Left ventricle myocardium superior (tissue), 1 donor: ENCODE data around the gene GRAMD2A. TPM values are rescaled to one million over a fixed set of nuclear protein-coding genes. Genes with fewer than 3 reads are reported as not detected.

Source experiments
- ATAC-seq: fragments of 200-7000 bp; cut with Tn5 transposase; one replicate; pipeline ENCODE4 v1.9.1; 2020; ENCODE audit warnings: mild to moderate bottlenecking, moderate library complexity
- DNase-seq: peaks from one replicate; pipeline ENCODE4 v3.0.0-alpha.2; 2020
- intact Hi-C: fragments of 100-400 bp; cut with micrococcal nuclease; formaldehyde crosslinking; loops from one replicate; pipeline ENCODE4 v1.11.0; 2022
- long read RNA-seq: library from polyadenylated mRNA; unstranded; transcript quantifications from one replicate; pipeline ENCODE4 v2.0.0, GENCODE V29; 2021
- total RNA-seq: library from RNA; stranded (reverse); fragmentation: NEBNext Ultra II Directional; extraction: Animal tissue kit (Norgen Biotek cat#: 25700); gene quantifications from one replicate; pipeline ENCODE4 v1.2.1, GENCODE V29; 2021
- donor health status: DM: no; HTN: yes; CAD: no; lungs with severe emphysema.

The GRAMD2A gene
- total RNA-seq: not detected
- long read RNA-seq: 0 reads

- DNase-seq: peak; percentile 53
- intact Hi-C loops: no loop called here
- peak; percentile 42 for ATAC-seq
Measured at GRCh38 chr15:72197460-72198355, at the start of gene GRAMD2A. Gene GRAMD2A, minus strand, starts transcription at chr15:72197787.

DNA sequence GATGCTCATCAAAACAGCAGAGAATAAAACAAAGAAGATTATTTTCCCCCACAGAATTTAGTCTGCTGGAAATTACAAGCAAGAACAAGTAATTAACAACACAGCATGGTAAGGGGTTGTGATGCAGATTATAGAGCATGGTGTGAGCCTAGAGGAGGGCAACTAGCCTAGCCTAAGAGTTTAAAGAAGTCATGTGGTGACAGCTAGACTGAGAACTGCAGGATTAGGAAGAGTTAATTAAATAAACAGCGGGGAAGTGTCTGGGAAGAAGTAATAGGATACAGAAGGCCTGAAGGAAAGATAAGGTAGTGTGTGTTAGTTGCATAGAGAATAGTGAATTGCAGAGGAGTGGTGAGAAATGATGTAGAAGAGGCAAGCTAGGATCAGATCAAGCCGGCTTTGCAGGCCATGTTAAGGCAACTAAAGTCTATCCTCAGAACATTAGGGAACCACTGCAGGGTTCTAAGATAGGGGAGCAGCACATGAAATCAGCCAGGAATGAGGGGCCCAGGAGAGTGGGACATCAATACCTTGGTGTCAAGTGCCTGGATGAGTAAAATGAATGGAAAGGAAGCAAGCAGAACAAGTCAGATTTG is 45.3 kb upstream of the GRAMD2A start:
- ATAC-seq: no peak

DNA sequence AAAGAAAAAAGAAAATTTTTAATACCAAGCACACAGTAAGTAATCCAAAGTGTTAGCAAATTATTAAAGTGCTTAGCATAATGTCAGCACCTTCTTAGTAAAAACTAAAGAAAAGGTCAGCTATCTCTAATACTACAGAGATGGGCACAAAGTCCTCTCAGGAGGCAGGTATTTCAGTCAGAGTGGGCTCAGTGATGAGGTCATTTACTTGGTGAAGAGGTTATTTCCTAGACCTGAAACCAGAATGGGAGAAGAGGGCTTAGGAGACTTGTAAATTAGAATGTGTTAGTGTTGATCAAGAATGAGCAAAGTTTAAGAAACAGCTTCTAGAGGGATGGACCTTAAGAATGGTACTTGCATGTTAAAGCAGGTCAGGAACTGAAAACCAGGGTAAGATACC is 42.1 kb upstream of the GRAMD2A start:
- intact Hi-C loops: no loop called here
- ATAC-seq (no peak), DNase-seq (no peak)

More for the DNA sequence above, 45.3 kb upstream of the GRAMD2A start:
- no peak for DNase-seq
- intact Hi-C loops: no loop called here

DNA sequence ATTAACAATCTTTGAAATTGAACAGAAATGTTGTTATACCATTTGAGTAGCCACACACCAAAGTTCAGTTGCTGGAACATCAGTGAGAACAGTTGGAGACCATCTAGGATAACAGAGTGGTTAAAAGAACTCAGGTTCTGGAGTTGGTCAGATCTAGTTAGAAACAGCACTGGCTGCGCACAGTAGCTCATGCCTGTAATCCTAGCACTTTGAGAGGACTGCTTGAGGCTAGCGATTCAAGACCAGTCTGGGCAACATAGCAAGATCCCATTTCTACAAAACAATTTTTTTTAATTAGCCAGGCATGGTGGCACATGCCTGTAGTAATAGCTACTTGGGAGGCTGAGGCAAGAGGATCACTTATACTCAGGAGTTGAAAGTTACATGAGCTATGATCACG is 41.0 kb upstream of the GRAMD2A start:
- intact Hi-C loops: no loop called here
- DNase-seq: no peak
- ATAC-seq: no peak

DNA sequence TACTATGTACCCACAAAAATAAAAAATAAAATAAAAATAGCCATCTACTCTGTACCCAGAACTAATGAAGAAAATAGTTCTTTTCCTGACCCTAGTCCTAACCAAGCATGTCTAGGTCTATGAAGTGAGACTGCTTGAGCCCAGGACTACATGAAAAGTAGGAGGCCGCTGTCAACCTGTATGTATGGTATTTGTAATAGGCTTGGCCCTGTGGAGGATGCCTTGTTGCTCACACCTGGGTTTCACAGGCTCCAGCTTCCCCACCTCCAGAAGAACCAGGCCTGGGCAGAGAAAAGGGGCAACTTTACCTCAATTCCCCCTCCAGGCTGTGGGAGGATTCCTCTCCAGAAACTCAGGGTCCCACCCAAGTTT is 40.3 kb upstream of the GRAMD2A start:
- ATAC-seq: no peak
- intact Hi-C loops: no loop called here
- DNase-seq: no peak

GRCh38 chr15:72237029-72237852 is 39.7 kb upstream of the GRAMD2A start:
- DNase-seq: peak; percentile 37
- intact Hi-C loops: no loop called here
- peak; percentile 78 for ATAC-seq

GRCh38 chr15:72236381-72237003 is 38.9 kb upstream of the GRAMD2A start:
- intact Hi-C loops: no loop called here
- DNase-seq: no peak
- ATAC-seq: no peak

- intact Hi-C loops: no loop called here
- no peak for DNase-seq
- ATAC-seq: no peak
Measured at GRCh38 chr15:72235298-72235697, 37.7 kb upstream of the GRAMD2A start.

- ATAC-seq: no peak
- no peak for DNase-seq
- intact Hi-C loops: no loop called here
Measured at GRCh38 chr15:72233769-72234168, 36.2 kb upstream of the GRAMD2A start.

- intact Hi-C loops: no loop called here
- ATAC-seq (peak; percentile 5), DNase-seq (peak; percentile 45)
Measured at GRCh38 chr15:72231833-72232478, 34.4 kb upstream of the GRAMD2A start.

DNA sequence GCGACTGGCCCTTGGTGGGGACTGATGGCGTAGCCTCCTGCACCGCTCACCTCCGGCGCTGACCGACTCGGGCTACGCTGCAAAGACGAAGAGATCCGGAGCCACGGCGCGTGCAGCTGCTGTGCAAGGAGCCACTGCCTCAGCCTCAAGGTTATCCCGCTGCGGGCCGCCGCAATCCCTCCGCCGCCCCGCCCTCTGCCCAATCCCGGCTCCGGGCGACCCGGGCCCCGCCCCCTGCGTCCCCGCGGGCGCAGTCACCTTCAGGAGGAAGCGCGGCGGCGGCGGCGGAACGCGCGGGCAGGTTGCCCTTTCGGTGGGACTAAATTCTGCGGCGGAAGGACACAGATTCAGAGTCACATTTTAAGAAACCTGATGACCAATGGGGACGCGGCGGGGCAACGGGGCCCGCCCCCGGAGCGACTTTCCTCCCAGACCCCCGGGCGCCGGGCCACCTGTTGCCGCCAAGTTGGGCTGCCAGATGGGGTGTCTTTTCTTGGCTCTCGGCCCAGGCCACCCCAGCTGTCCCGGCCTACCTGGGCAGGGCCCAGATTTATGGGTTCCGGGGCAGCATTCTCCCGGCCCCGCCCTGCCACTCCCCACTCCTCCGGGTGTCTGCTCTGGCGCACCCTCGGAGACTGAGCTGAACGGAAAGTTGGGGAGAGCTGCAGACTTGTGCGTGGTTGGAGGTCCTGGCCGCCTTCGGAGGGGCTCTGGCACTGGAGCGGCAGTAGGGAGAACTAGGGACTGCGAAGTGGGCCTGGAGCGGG is 33.7 kb upstream of the GRAMD2A start, which contains the start of gene PKM:
Gene PKM, minus strand, starts transcription at position 125 of the 767 bp plus-strand sequence. CDS start 12,093 bp downstream, outside the sequence.
- DNase-seq: peak; percentile 98
- intact Hi-C loops: no loop called here
- peak; percentile 91 for ATAC-seq

GRCh38 chr15:72230197-72231065 is 32.8 kb upstream of the GRAMD2A start:
- peak; percentile 95 for DNase-seq
- ATAC-seq: peak; percentile 85
- intact Hi-C loops: no loop called here

- intact Hi-C loops: no loop called here
- ATAC-seq (no peak), DNase-seq (no peak)
Measured at GRCh38 chr15:72229947-72230196, 32.3 kb upstream of the GRAMD2A start.

- ATAC-seq: no peak
- intact Hi-C loops: no loop called here
- DNase-seq: no peak
Measured at GRCh38 chr15:72229076-72229946, 31.7 kb upstream of the GRAMD2A start.

GRCh38 chr15:72227720-72228119 is 30.1 kb upstream of the GRAMD2A start:
- ATAC-seq (no peak), DNase-seq (no peak)
- intact Hi-C loops: no loop called here

DNA sequence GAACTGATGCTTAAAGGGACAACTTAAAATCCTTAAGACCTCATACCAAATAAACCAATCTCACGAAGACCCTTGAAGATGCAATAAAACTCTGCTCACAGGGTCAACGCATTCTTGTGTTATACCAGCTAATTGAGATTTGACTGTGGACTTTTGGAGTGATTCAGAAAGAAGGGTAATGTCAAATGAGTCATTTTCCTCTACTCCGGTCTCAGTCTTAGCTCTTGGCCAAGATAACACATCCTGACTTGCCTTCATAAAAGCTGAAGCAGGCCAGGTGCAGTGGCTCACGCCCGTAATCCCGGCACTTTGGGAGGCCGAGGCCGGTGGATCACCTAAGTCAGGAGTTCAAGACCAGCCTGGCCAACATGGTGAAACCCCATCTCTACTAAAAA is 29.6 kb upstream of the GRAMD2A start:
- DNase-seq: no peak
- intact Hi-C loops: no loop called here

DNA sequence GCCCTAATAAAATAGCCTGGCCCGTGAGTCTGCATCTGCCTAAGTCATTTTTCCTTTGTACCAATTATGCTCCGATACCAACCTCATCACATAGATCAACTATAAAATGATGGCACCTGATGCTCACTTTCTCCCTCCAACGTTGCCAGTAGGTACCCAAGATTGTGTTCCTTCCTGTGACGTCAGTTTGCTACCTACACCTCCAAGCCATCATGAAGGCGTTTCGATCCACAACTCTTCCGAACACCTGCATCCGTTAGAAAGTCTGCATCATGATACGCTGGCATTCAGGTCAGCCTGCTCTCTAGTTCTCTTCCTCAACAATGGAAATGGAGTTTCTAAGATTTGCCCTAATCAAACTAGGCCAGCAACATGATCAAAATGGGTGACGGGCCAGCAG is 25.7 kb upstream of the GRAMD2A start:
- intact Hi-C loops: no loop called here
- ATAC-seq (no peak), DNase-seq (no peak)

More for the DNA sequence above, 29.6 kb upstream of the GRAMD2A start:
- ATAC-seq: no peak
